Small intestine (tissue), 7 donors: ENCODE data around the gene ENOX1. TPM values are rescaled to one million over a fixed set of nuclear protein-coding genes. Genes with fewer than 3 reads are reported as not detected.

Experiments used
- DNase-seq, 2 donors: peaks; one replicate each; pipeline versions ENCODE4 v3.0.0 to v3.0.0-alpha.2; 2013
- FAIRE-seq: peaks from 2 replicates; lab custom pipeline; 2012; peaks lifted over from hg19 to GRCh38; lab: Jason Lieb, UNC
- H3K27ac ChIP-seq, 3 donors: one replicate each; pipeline ENCODE4 v1.5.1; 2013; ENCODE audit warnings: low read length in 2 of 3, mild to moderate bottlenecking in 2 of 3, control low read depth in 1 of 3, inconsistent platforms in 1 of 3, low read depth in 1 of 3, moderate library complexity in 1 of 3
- H3K27me3 ChIP-seq, 3 donors: one replicate each; pipeline ENCODE4 v1.6.1; 2013; ENCODE audit warnings: low read length in 3 of 3, inconsistent platforms in 1 of 3; ENCODE audit not compliant: control insufficient read depth in 3 of 3, insufficient read depth in 3 of 3
- H3K36me3 ChIP-seq, 3 donors: one replicate each; pipeline ENCODE4 v1.6.1; 2013; ENCODE audit warnings: low read length in 3 of 3, inconsistent platforms in 1 of 3, low read depth in 1 of 3, mild to moderate bottlenecking in 1 of 3, moderate library complexity in 1 of 3; ENCODE audit not compliant: control insufficient read depth in 3 of 3, insufficient read depth in 2 of 3
- H3K4me1 ChIP-seq, 3 donors: one replicate each; pipeline ENCODE4 v1.6.1; 2013; ENCODE audit warnings: low read length in 2 of 3, inconsistent platforms in 1 of 3, low read depth in 1 of 3, mild to moderate bottlenecking in 1 of 3, moderate library complexity in 1 of 3; ENCODE audit not compliant: control insufficient read depth in 3 of 3, insufficient read depth in 2 of 3
- H3K4me3 ChIP-seq, 3 donors: one replicate each; pipeline ENCODE4 v1.5.1; 2013; ENCODE audit warnings: low read length in 3 of 3, control low read depth in 1 of 3, inconsistent platforms in 1 of 3, low read depth in 1 of 3, mild to moderate bottlenecking in 1 of 3, moderate library complexity in 1 of 3
- H3K9me3 ChIP-seq, 2 donors: one replicate each; pipeline ENCODE4 v1.6.1; 2013; ENCODE audit warnings: low read depth in 1 of 2, low read length in 1 of 2; ENCODE audit not compliant: control insufficient read depth in 2 of 2, insufficient read depth in 1 of 2
- WGBS, 3 donors: extraction: QIAGEN DNeasy Blood & Tissue Kit; methylation state at CpG; one replicate each; pipeline ENCODE4 v1.1.7; 2013; 5-methylcytosine and 5-hydroxymethylcytosine counted together
- polyA plus RNA-seq, 4 donors: library from polyadenylated mRNA; stranded (reverse) in 3 of 4; unstranded in 1 of 4; fragments of 200-250 nt in 3 of 4; fragments of 120-200 nt in 1 of 4; gene quantifications; one replicate each; pipeline versions ENCODE4 v1.2.1 to v1.2.3, GENCODE V29; 2013
- donor health status: healthy with polysubstance abuse.
- donor health status: control.
- donor health status: control.
- donor health status: Bipolar disorder and iron deficiency.
- donor health status: healthy.

ENOX1 gene
- polyA plus RNA-seq, 4 donors: 0.27 to 0.87 (median 0.72) TPM; not detected in 1

DNA sequence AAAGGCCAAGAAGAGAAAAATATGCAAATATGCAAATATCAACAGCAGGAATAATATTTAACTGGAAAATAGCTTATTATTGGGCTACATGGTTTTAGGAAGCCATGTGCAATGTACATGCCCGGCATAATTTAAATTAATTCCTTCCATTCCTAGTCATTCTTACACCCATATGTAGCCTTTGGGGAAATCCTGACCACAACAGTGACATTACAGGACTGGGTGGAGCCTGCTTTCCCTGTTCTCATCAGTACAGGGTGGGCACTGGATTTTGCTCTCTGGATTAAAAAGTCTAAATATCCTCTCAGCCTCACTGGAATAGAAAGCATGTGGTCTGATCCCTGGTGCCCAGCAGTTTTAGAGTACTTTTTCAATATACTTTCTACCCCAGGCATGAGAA, 565.2 kb downstream of the ENOX1 start:
- Histone ChIP-seq H3K36me3 (no peaks in the 10 kb centered on the region), H3K4me1 (no peaks in the 10 kb centered on the region), H3K9me3 (no peaks in the 10 kb centered on the region), H3K27ac (no peak overlapping the region), H3K27me3 (peaks cover 0 to 6% (median 0%) of the 10 kb centered on the region in 3 donors), H3K4me3 (no peak overlapping the region)
- FAIRE-seq: no peak
- 87 to 95% (median 92%) methylated on average over 1 of the region's 1 CpG for WGBS, 3 donors
- no peak for DNase-seq

DNA sequence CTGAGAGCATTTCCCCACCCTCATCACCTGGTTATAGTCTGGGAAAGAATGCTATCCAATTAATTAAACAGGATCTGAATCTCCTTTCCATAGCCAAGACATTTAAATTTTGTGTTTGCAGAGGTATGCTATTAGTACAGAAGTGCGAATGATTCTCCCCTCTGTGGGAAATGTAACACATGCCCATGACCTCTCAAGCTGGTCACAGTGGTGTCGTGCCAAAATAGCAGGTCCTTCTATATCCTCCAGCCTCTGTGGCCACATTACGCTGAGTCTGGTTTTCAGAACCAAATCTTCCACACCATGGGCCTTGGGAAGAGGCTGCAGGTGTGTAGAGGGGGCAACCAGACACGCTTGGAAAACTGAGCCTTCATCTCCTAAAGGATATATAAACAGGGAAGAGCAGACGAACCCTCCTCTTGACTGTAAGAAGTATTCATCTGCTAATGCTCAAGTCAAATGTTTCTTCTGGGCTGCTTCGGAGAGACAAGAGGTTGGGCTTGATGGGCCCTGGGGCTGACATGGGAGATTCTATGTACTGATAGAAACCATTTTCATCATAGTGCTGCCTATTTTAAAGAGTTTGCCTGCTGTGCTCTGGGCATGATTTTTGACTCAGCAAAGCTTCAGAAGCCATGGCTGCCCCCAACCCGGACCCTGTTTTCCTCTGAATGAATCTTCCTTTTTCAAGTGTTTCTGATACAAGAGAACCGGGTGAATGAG, 565.7 kb downstream of the ENOX1 start:
- Histone ChIP-seq H3K4me3 (no peak overlapping the region), H3K9me3 (no peaks in the 10 kb centered on the region), H3K27ac (no peak overlapping the region), H3K27me3 (peaks cover 0 to 6% (median 0%) of the 10 kb centered on the region in 3 donors), H3K4me1 (no peaks in the 10 kb centered on the region), H3K36me3 (no peaks in the 10 kb centered on the region)
- FAIRE-seq: no peak
- DNase-seq: no peak
- 91% methylated on average over 8 of the region's 8 CpGs for WGBS, 3 donors

DNA sequence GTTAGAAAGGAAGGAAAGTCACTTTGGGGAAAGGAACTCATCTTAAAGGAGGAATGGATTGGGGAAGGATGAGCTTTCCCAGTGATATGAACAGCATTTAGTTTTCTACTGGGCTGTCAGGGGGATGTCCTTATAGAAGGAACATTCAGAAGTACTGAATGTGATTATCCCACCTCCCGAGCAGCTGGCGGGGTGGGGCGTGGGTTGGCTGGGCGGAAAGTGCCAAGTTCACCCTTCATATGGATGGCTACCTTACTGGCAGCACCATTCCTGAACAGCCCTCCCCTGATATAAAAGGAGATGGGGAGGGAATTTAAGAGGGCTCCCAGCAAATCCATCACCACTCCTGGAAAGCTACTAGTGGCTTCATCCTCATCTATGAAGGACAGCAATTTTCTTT, 572.6 kb downstream of the ENOX1 start:
- 54 to 80% (median 78%) methylated on average over 4 of the region's 4 CpGs for WGBS, 3 donors
- FAIRE-seq: no peak
- no peaks in the 10 kb centered on the region for H3K27me3 ChIP-seq
- no peak for DNase-seq
- H3K4me3 ChIP-seq: no peak overlapping the region
- no peaks in the 10 kb centered on the region for H3K9me3 ChIP-seq
- no peaks in the 10 kb centered on the region for H3K36me3 ChIP-seq
- H3K4me1 ChIP-seq: no peaks in the 10 kb centered on the region
- H3K27ac ChIP-seq: no peak overlapping the region

- Histone ChIP-seq H3K27me3 (peaks cover 0 to 3% (median 0%) of the 10 kb centered on the region in 3 donors), H3K36me3 (no peaks in the 10 kb centered on the region), H3K27ac (no peak overlapping the region), H3K9me3 (no peaks in the 10 kb centered on the region), H3K4me3 (no peak overlapping the region), H3K4me1 (no peaks in the 10 kb centered on the region)
- DNase-seq (no peak), FAIRE-seq (no peak)
Measured at GRCh38 chr13:43206838-43207237, 579.9 kb downstream of the ENOX1 start.

DNA sequence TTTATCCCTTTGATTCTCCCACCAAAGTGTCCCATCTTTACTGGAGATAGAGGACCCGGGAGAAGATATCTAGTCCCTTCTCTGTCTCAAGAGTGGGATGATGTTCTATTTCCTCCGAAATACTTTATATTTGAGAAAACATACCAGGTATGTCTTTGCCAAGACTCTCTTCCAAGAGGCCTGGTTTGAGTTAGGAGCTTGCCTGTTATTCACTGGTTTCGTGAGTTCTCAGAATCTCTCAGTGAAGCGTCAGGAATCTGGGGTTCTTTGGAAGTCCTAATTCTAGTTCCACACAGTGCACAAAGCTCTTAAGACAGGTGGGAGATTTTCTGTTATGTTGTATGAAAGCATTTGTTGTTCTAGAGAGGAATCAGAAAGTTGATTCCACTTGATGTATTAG, 581.4 kb downstream of the ENOX1 start:
- 93 to 94% (median 93%) methylated on average over 4 of the region's 4 CpGs for WGBS, 3 donors
- no peak overlapping the region for H3K27ac ChIP-seq
- FAIRE-seq (no peak), DNase-seq (no peak)
- peaks cover 0 to 3% (median 0%) of the 10 kb centered on the region in 3 donors for H3K27me3 ChIP-seq
- no peak overlapping the region for H3K4me3 ChIP-seq
- H3K4me1 ChIP-seq: no peaks in the 10 kb centered on the region
- no peaks in the 10 kb centered on the region for H3K36me3 ChIP-seq
- H3K9me3 ChIP-seq: no peaks in the 10 kb centered on the region

GRCh38 chr13:43204591-43204990, 582.2 kb downstream of the ENOX1 start:
- DNase-seq (no peak), FAIRE-seq (no peak)
- Histone ChIP-seq H3K4me3 (no peak overlapping the region), H3K27me3 (peaks cover 0 to 3% (median 0%) of the 10 kb centered on the region in 3 donors), H3K9me3 (no peaks in the 10 kb centered on the region), H3K36me3 (no peaks in the 10 kb centered on the region), H3K4me1 (no peaks in the 10 kb centered on the region), H3K27ac (no peak overlapping the region)
- WGBS, 3 donors: 88 to 93% (median 91%) methylated on average over 2 of the region's 2 CpGs

DNA sequence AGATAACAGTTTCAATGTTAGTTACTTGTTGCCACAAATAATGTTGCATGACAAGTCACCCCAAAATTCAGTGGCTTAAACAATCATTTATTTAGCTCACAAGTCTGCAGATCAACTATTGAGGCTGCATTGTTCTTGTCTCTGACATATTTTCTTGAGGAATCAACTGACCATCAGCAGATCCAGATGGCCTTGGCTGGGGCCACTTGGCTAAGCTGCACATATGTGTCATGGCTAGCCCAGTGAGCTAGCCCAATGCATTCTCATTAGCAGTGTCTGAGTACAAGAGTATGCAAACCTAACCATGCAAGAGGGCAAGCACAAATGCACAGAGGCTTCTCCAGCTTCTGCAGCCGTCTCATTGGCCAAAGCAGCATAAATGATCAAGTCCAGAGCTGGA, 583.0 kb downstream of the ENOX1 start:
- Histone ChIP-seq H3K4me1 (no peaks in the 10 kb centered on the region), H3K4me3 (no peak overlapping the region), H3K36me3 (no peaks in the 10 kb centered on the region), H3K27me3 (peaks cover 0 to 3% (median 0%) of the 10 kb centered on the region in 3 donors), H3K27ac (no peak overlapping the region), H3K9me3 (no peaks in the 10 kb centered on the region)
- FAIRE-seq (no peak), DNase-seq (no peak)
- 68 to 88% (median 82%) methylated on average over 1 of the region's 1 CpG for WGBS, 3 donors

DNA sequence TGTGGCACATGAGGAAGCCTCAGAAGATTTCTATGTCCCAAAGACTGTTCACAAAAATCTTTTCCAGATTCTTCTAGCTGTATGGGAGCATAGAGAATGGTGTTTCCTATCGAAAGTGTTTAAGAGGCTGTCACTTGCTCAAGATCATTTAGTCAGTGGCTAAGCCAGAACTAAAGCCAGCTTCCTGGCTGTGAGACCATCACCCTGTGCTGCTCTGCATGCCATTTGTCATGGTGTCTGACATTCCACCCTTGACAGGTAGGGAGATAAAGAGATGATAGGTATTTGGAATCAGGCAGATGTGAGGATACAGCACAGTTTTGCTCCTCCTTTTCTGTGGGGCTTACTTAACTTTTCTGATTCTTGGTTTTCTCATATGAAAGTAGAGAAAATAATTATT, 586.0 kb downstream of the ENOX1 start:
- Histone ChIP-seq H3K9me3 (no peaks in the 10 kb centered on the region), H3K4me3 (no peak overlapping the region), H3K36me3 (no peaks in the 10 kb centered on the region), H3K27ac (no peak overlapping the region), H3K4me1 (no peaks in the 10 kb centered on the region), H3K27me3 (peaks cover 0 to 3% (median 0%) of the 10 kb centered on the region in 3 donors)
- 59 to 63% (median 63%) methylated on average over 1 of the region's 1 CpG for WGBS, 3 donors
- FAIRE-seq (no peak), DNase-seq (no peak)

- no peak overlapping the region for H3K27ac ChIP-seq
- peaks cover 0 to 3% (median 0%) of the 10 kb centered on the region in 3 donors for H3K27me3 ChIP-seq
- no peaks in the 10 kb centered on the region for H3K4me1 ChIP-seq
- H3K36me3 ChIP-seq: no peaks in the 10 kb centered on the region
- DNase-seq (no peak), FAIRE-seq (no peak)
- no peaks in the 10 kb centered on the region for H3K9me3 ChIP-seq
- 77 to 89% (median 77%) methylated on average over 1 of the region's 1 CpG for WGBS, 3 donors
- no peak overlapping the region for H3K4me3 ChIP-seq
Measured at GRCh38 chr13:43200307-43200706, 586.5 kb downstream of the ENOX1 start.
